Stimulated activated CD4-positive, alpha-beta T cell treated with anti-CD3 and anti-CD28 coated beads, Interleukin-4, amount 100 ng/mL, for 48 hours (primary cell): ENCODE results near the gene RASGEF1C.
A peak's percentile ranks its signal among the peaks of the same experiment; 100 is the strongest.
"Not testable (repeated sequence)": the region's sequence is repeated elsewhere in the genome, so short reads cannot be mapped to it uniquely, and the experiment has no call there.

Experiments used
- DNase-seq, 2 donors: peaks; one replicate each; pipeline ENCODE4 v3.0.0-alpha.2; 2020; ENCODE audit warnings: low read depth in 2 of 2

Gene RASGEF1C

GRCh38 chr5:180099733-180100611 is 109.0 kb downstream of the RASGEF1C start:
- no peak for DNase-seq

GRCh38 chr5:180098991-180099732 is 109.8 kb downstream of the RASGEF1C start:
- no peak for DNase-seq

- no peak for DNase-seq
These were observed 110.5 kb downstream of the RASGEF1C start for GRCh38 chr5:180098526-180098925.

GRCh38 chr5:180097926-180098325 is 111.1 kb downstream of the RASGEF1C start:
- DNase-seq, result no peak

- no peak for DNase-seq
These were observed 111.7 kb downstream of the RASGEF1C start for GRCh38 chr5:180097163-180097894.

- no peak for DNase-seq
These were observed 112.4 kb downstream of the RASGEF1C start for GRCh38 chr5:180096616-180097015.

GRCh38 chr5:180095545-180095944 is 113.5 kb downstream of the RASGEF1C start:
- no peak for DNase-seq

- DNase-seq, result no peak
These were observed 115.2 kb downstream of the RASGEF1C start for GRCh38 chr5:180093651-180094382.

GRCh38 chr5:180093241-180093640 is 115.8 kb downstream of the RASGEF1C start:
- no peak for DNase-seq

- no peak for DNase-seq
These were observed 118.1 kb downstream of the RASGEF1C start for GRCh38 chr5:180090769-180091546.

GRCh38 chr5:180090098-180090768 is 118.8 kb downstream of the RASGEF1C start:
- peak; percentile 69 to 77 for DNase-seq

GRCh38 chr5:180089628-180090027 is 119.4 kb downstream of the RASGEF1C start:
- DNase-seq, result not testable (repeated sequence)

GRCh38 chr5:180088561-180088960 is 120.5 kb downstream of the RASGEF1C start:
- no peak for DNase-seq

- no peak for DNase-seq
These were observed 122.1 kb downstream of the RASGEF1C start for GRCh38 chr5:180086816-180087399.

- DNase-seq, result no peak
These were observed 123.2 kb downstream of the RASGEF1C start for GRCh38 chr5:180085837-180086236.

- DNase-seq, result no peak
These were observed 124.1 kb downstream of the RASGEF1C start for GRCh38 chr5:180084638-180085561.

GRCh38 chr5:180083529-180084060 is 125.4 kb downstream of the RASGEF1C start:
- DNase-seq, result no peak
